Measurements from ENCODE around the gene PDPN. TPM values are rescaled to one million over a fixed set of nuclear protein-coding genes. Genes with fewer than 3 reads are reported as not detected.

PDPN gene, protein sequence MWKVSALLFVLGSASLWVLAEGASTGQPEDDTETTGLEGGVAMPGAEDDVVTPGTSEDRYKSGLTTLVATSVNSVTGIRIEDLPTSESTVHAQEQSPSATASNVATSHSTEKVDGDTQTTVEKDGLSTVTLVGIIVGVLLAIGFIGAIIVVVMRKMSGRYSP
- total RNA-seq = 10 to 100 TPM in 3 of 4 donors, 1 to 10 TPM in 1; 5.6 to 14.7 (median 13.5) TPM
- polyA plus RNA-seq = 1 to 10 TPM; 2.1 to 9.9 (median 7.8) TPM

- Histone ChIP-seq H3K36me3 (no peaks in the 10 kb centered on the region), H3K27ac (peak within 1 kb of the TSS; percentile 69 to 80 (median 73)), H3K4me3 (peak within 1 kb of the TSS; percentile 38 to 61 (median 52)), H3K4me1 (peaks cover 0 to 25% (median 9%) of the 10 kb centered on the region in 4 donors), H3K27me3 (peaks cover 0 to 22% (median 8%) of the 10 kb centered on the region in 3 donors), H3K9me3 (no peaks in the 10 kb centered on the region)
- intact Hi-C loops (cut with DNase I) = no loop called here
- 3 to 13% methylated on average over 29 of the region's 29 CpGs for WGBS, 2 donors
- DNase-seq = peak; percentile 79
- no peak for TF ChIP-seq CTCF (IDR thresholded peaks at IDR 0.05)
- TF ChIP-seq POLR2AphosphoS5 (IDR thresholded peaks at IDR 0.05) = peak in 2 of 4 donors; percentile 25 to 69
These were observed at the start of gene PDPN for GRCh38 chr1:13583595-13583965. TSS of gene PDPN (plus strand) at chr1:13583832. CDS start at chr1:13584034, 202 bp downstream.

DNA sequence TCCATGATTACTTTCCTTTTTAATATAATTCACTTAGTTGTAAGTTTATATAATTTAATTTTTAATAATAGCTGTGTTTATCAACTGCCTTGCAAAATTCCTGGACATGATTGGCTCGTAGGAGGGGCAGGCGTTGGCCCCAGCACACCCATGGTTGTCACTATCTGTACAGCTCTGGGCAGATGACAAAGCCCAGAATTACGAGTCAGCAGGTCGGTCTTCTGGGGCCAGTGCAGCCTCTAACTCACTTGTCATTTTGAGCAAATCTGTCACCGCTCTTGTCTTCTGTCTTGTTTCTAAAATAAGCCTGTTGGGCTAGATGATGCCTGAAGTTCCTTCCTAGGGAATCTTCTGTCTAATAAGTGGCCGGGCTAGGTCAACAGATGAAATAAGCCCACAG is 48.4 kb upstream of the PDPN start:
- peak; percentile 27 for DNase-seq
- no peak overlapping the region for H3K27ac ChIP-seq
- peaks cover 0 to 6% (median 1%) of the 10 kb centered on the region in 4 donors for H3K4me1 ChIP-seq
- H3K4me3 ChIP-seq = no peak overlapping the region
- H3K9me3 ChIP-seq = no peaks in the 10 kb centered on the region
- H3K36me3 ChIP-seq = no peaks in the 10 kb centered on the region
- intact Hi-C loops (cut with DNase I) = no loop called here
- WGBS, 2 donors = 88% methylated on average over 6 of the region's 6 CpGs
- no peaks in the 10 kb centered on the region for H3K27me3 ChIP-seq
- no peak for TF ChIP-seq POLR2A (IDR thresholded peaks at IDR 0.05)
- no peak for TF ChIP-seq POLR2AphosphoS5 (IDR thresholded peaks at IDR 0.05)
- TF ChIP-seq CTCF (IDR thresholded peaks at IDR 0.05) = no peak

GRCh38 chr1:13536571-13536970 is 47.1 kb upstream of the PDPN start:
- Histone ChIP-seq H3K36me3 (no peaks in the 10 kb centered on the region), H3K27ac (no peak overlapping the region), H3K4me3 (no peak overlapping the region), H3K9me3 (no peaks in the 10 kb centered on the region), H3K27me3 (no peaks in the 10 kb centered on the region), H3K4me1 (peaks cover 0 to 19% (median 14%) of the 10 kb centered on the region in 4 donors)
- TF ChIP-seq EP300 (IDR thresholded peaks at IDR 0.05) = no peak
- intact Hi-C loops (cut with DNase I) = no loop called here
- peak; percentile 13 for DNase-seq
- 78 to 85% methylated on average over 4 of the region's 4 CpGs for WGBS, 2 donors

- intact Hi-C loops (cut with DNase I) = no loop called here
- H3K36me3 ChIP-seq = no peaks in the 10 kb centered on the region
- TF ChIP-seq POLR2A (IDR thresholded peaks at IDR 0.05) (no peak), EP300 (IDR thresholded peaks at IDR 0.05) (no peak), CTCF (IDR thresholded peaks at IDR 0.05) (no peak), POLR2AphosphoS5 (IDR thresholded peaks at IDR 0.05) (no peak)
- no peak overlapping the region for H3K4me3 ChIP-seq
- peaks cover 0 to 27% (median 21%) of the 10 kb centered on the region in 4 donors for H3K4me1 ChIP-seq
- no peaks in the 10 kb centered on the region for H3K9me3 ChIP-seq
- H3K27ac ChIP-seq = no peak overlapping the region
- 91 to 93% methylated on average over 2 of the region's 2 CpGs for WGBS, 2 donors
- DNase-seq = no peak
- H3K27me3 ChIP-seq = no peaks in the 10 kb centered on the region
These were observed 44.8 kb upstream of the PDPN start for GRCh38 chr1:13538832-13539231.

GRCh38 chr1:13539683-13540082 is 43.9 kb upstream of the PDPN start:
- no peaks in the 10 kb centered on the region for H3K36me3 ChIP-seq
- intact Hi-C loops (cut with DNase I) = no loop called here
- H3K4me1 ChIP-seq = peaks cover 0 to 35% (median 29%) of the 10 kb centered on the region in 4 donors
- H3K9me3 ChIP-seq = no peaks in the 10 kb centered on the region
- TF ChIP-seq POLR2A (IDR thresholded peaks at IDR 0.05) (no peak), EP300 (IDR thresholded peaks at IDR 0.05) (no peak), POLR2AphosphoS5 (IDR thresholded peaks at IDR 0.05) (no peak), CTCF (IDR thresholded peaks at IDR 0.05) (no peak)
- no peak for DNase-seq
- H3K27me3 ChIP-seq = no peaks in the 10 kb centered on the region
- no peak overlapping the region for H3K27ac ChIP-seq
- H3K4me3 ChIP-seq = no peak overlapping the region
- 93 to 96% methylated on average over 2 of the region's 2 CpGs for WGBS, 2 donors
